Testis (tissue), 3 donors: ENCODE measurements around the gene PRDM13. TPM values are rescaled to one million over a fixed set of nuclear protein-coding genes. Genes with fewer than 3 reads are reported as not detected.
"Not testable (repeated sequence)": the region's sequence is repeated elsewhere in the genome, so short reads cannot be mapped to it uniquely, and the experiment has no call there.

ENCODE experiments used
- DNase-seq: peaks from one replicate; pipeline ENCODE4 v3.0.0-alpha.2; 2019
- H3K27ac ChIP-seq, 2 donors: fragments of 200-600 bp; sonication (generic); one replicate each; pipeline ENCODE4 v1.5.1; 2019
- H3K27me3 ChIP-seq: fragments of 200-600 bp; sonication (generic); one replicate; pipeline ENCODE4 v1.5.1; 2019
- H3K36me3 ChIP-seq: fragments of 200-600 bp; sonication (generic); one replicate; pipeline ENCODE4 v1.5.1; 2017; ENCODE audit warnings: low read depth; ENCODE audit errors: missing control alignments
- H3K4me1 ChIP-seq: fragments of 200-600 bp; sonication (generic); one replicate; pipeline ENCODE4 v1.5.1; 2019
- H3K4me3 ChIP-seq, 2 donors: fragments of 200-600 bp; sonication (generic); one replicate each; pipeline ENCODE4 v1.5.1; 2017 to 2019
- H3K9me3 ChIP-seq: fragments of 200-600 bp; sonication (generic); one replicate; pipeline ENCODE4 v1.5.1; 2017
- CTCF ChIP-seq, 3 experiments: fragments of 450-650 bp in 2 of 3; fragments of 200-600 bp in 1 of 3; sonication (generic) in 1 of 3; IDR thresholded peaks; one replicate each; pipeline ENCODE4 v1.5.1; 2016 to 2019; ENCODE audit warnings: antibody characterized with exemption in 3 of 3, mild to moderate bottlenecking in 2 of 3, moderate library complexity in 1 of 3
- POLR2A ChIP-seq: fragments of 450-650 bp; IDR thresholded peaks from one replicate; pipeline ENCODE4 v1.6.1; 2017; ENCODE audit warnings: antibody characterized with exemption, mild to moderate bottlenecking, moderate library complexity
- WGBS, 2 donors: methylation state at CpG; one replicate each; pipeline ENCODE4 v1.1.5; 2018; 5-methylcytosine and 5-hydroxymethylcytosine counted together
- intact Hi-C: fragments of 100-400 bp; cut with DNase I; formaldehyde crosslinking; loops from one replicate; pipeline ENCODE4 v1.15.1; 2023; ENCODE audit warnings: low total_unique reads
- polyA plus RNA-seq: library from polyadenylated mRNA; stranded (reverse); fragments of 350-450 nt; fragmentation: Illumina TruSeq; extraction: RNeasy Lipid Tissue Mini Kit (QIAGEN cat#74804); gene quantifications from one replicate; pipeline ENCODE4 v1.2.3, GENCODE V29; 2014; ENCODE audit warnings: low read depth, low replicate concordance; ENCODE audit not compliant: insufficient read depth
- total RNA-seq, 2 donors: library from RNA; depleted of rRNA; stranded (reverse); fragments of >200 nt; gene quantifications; one replicate each; pipeline ENCODE4 v1.2.3, GENCODE V29; 2016

Gene PRDM13
- total and polyA plus RNA-seq, 3 donors from 2014 or later: 0.16 to 1.0 (median 0.68) TPM

- no peaks in the 10 kb centered on the region for H3K36me3 ChIP-seq
- H3K27me3 ChIP-seq: no peaks in the 10 kb centered on the region
- WGBS, 2 donors: 7 to 11% methylated on average over 21 to 42 of the region's 63 CpGs
- TF ChIP-seq CTCF (IDR thresholded peaks at IDR 0.05): no peak
- TF ChIP-seq POLR2A: no peak
- H3K4me3 ChIP-seq: no peak overlapping the region
- no peaks in the 10 kb centered on the region for H3K9me3 ChIP-seq
- H3K27ac ChIP-seq: no peak overlapping the region
- peaks cover 14% of the 10 kb centered on the region for H3K4me1 ChIP-seq
- intact Hi-C loops: no loop called here
- DNase-seq: no peak
Observed at GRCh38 chr6:99590728-99591672, 15.6 kb upstream of the PRDM13 start.

GRCh38 chr6:99591673-99592364 lies 14.8 kb upstream of the PRDM13 start:
- TF ChIP-seq POLR2A: no peak
- TF ChIP-seq CTCF (IDR thresholded peaks at IDR 0.05): no peak
- Histone ChIP-seq H3K4me3 (no peak overlapping the region), H3K9me3 (no peaks in the 10 kb centered on the region), H3K4me1 (peaks cover 14% of the 10 kb centered on the region), H3K36me3 (no peaks in the 10 kb centered on the region), H3K27me3 (no peaks in the 10 kb centered on the region), H3K27ac (no peak overlapping the region)
- intact Hi-C loops: no loop called here
- WGBS, 2 donors: 24 to 37% methylated on average over 6 of the region's 6 CpGs
- no peak for DNase-seq

- Histone ChIP-seq H3K9me3 (no peaks in the 10 kb centered on the region), H3K36me3 (no peaks in the 10 kb centered on the region), H3K27me3 (no peaks in the 10 kb centered on the region), H3K27ac (no peak overlapping the region), H3K4me3 (no peak overlapping the region), H3K4me1 (peaks cover 14% of the 10 kb centered on the region)
- WGBS, 2 donors: 34 to 48% methylated on average over 1 of the region's 1 CpG
- TF ChIP-seq CTCF (IDR thresholded peaks at IDR 0.05) (no peak), POLR2A (no peak)
- intact Hi-C loops: no loop called here
- no peak for DNase-seq
Observed at GRCh38 chr6:99592900-99593299, 13.7 kb upstream of the PRDM13 start.

- H3K36me3 ChIP-seq, H3K4me3 ChIP-seq, H3K4me1 ChIP-seq, H3K9me3 ChIP-seq, DNase-seq, H3K27me3 ChIP-seq, intact Hi-C loops, H3K27ac ChIP-seq: not testable (repeated sequence)
- WGBS, 2 donors: 77 to 90% methylated on average over 8 of the region's 8 CpGs
Observed at GRCh38 chr6:99594696-99595095, 11.9 kb upstream of the PRDM13 start.
